Neural cell (in vitro differentiated cells): ENCODE data around the gene CEP78. TPM values are rescaled to one million over a fixed set of nuclear protein-coding genes. Genes with fewer than 3 reads are reported as not detected.
"Not testable (repeated sequence)": the region's sequence is repeated elsewhere in the genome, so short reads cannot be mapped to it uniquely, and the experiment has no call there.

Experiments used
- H2AFZ ChIP-seq: fragments of 200-600, 300-800 bp; sonication (generic), shearing (Covaris generic); 2 replicates; pipeline ENCODE4 v1.6.0; 2014; ENCODE audit warnings: low read depth, mild to moderate bottlenecking, antibody characterized with exemption, low read length, moderate library complexity
- H3F3A ChIP-seq: fragments of 200-600 bp; shearing (Covaris generic); 2 replicates; pipeline ENCODE4 v1.6.1; 2016; ENCODE audit warnings: mild to moderate bottlenecking, moderate library complexity, mixed read lengths, antibody characterized with exemption, low read length; ENCODE audit not compliant: insufficient read depth, poor library complexity, severe bottlenecking
- H3K27ac ChIP-seq: fragments of 200-600, 300-800 bp; sonication (generic), shearing (Covaris generic); 2 replicates; pipeline ENCODE4 v1.5.1; 2014; ENCODE audit warnings: mild to moderate bottlenecking, low read length, moderate library complexity
- H3K27me3 ChIP-seq: fragments of 300-800, 200-600 bp; sonication (generic), shearing (Covaris generic); 2 replicates; pipeline ENCODE4 v1.6.0; 2014; ENCODE audit warnings: mild to moderate bottlenecking, low read depth, low read length, moderate library complexity; ENCODE audit not compliant: insufficient read depth
- H3K36me3 ChIP-seq: fragments of 300-800, 200-600 bp; sonication (generic), shearing (Covaris generic); 2 replicates; pipeline ENCODE4 v1.5.1; 2014; ENCODE audit warnings: mild to moderate bottlenecking, antibody characterized with exemption, low read length, moderate library complexity; ENCODE audit not compliant: insufficient read depth
- H3K4me2 ChIP-seq: fragments of 300-800, 200-600 bp; sonication (generic), shearing (Covaris generic); 2 replicates; pipeline ENCODE4 v1.6.0; 2014; ENCODE audit warnings: mild to moderate bottlenecking, low read length
- H3K4me3 ChIP-seq: fragments of 300-800, 200-600 bp; sonication (generic), shearing (Covaris generic); 2 replicates; pipeline ENCODE4 v1.5.1; 2014; ENCODE audit warnings: mild to moderate bottlenecking, low read length, moderate library complexity
- H3K79me2 ChIP-seq: fragments of 200-600 bp; shearing (Covaris generic); replicated peaks from 2 replicates; pipeline ENCODE4 v1.6.0; 2014; ENCODE audit warnings: mild to moderate bottlenecking, low read length, moderate library complexity; ENCODE audit not compliant: insufficient read depth
- H3K9ac ChIP-seq: fragments of 300-800, 200-600 bp; sonication (generic), shearing (Covaris generic); 2 replicates; pipeline ENCODE4 v1.6.1; 2016; ENCODE audit warnings: mild to moderate bottlenecking, low read length, mixed read lengths
- H3K9me2 ChIP-seq: fragments of 200-600 bp; shearing (Covaris generic); 2 replicates; pipeline ENCODE4 v1.6.1; 2016; ENCODE audit warnings: mild to moderate bottlenecking, low read length, mixed read lengths; ENCODE audit not compliant: insufficient read depth
- H3K9me3 ChIP-seq: fragments of 200-600, 300-800 bp; sonication (generic), shearing (Covaris generic); 2 replicates; pipeline ENCODE4 v1.6.1; 2016; ENCODE audit warnings: mild to moderate bottlenecking, mixed run types, low read length, moderate library complexity, mixed read lengths
- H4K20me1 ChIP-seq: fragments of 200-600 bp; shearing (Covaris generic); 2 replicates; pipeline ENCODE4 v1.6.1; 2016; ENCODE audit warnings: mild to moderate bottlenecking, mixed run types; ENCODE audit not compliant: insufficient read depth
- EP300 ChIP-seq: fragments of 450-650 bp; conservative IDR thresholded peaks from 2 replicates; pipeline ENCODE4 v1.6.1; 2014; ENCODE audit warnings: antibody characterized with exemption, mild to moderate bottlenecking, moderate library complexity; ENCODE audit not compliant: poor library complexity, severe bottlenecking
- EZH2 ChIP-seq: fragments of 200-600, 300-800 bp; shearing (Covaris generic), sonication (generic); IDR thresholded peaks from 2 replicates; pipeline ENCODE4 v1.6.1; 2014; ENCODE audit warnings: antibody characterized with exemption, low read length, borderline replicate concordance, mild to moderate bottlenecking; ENCODE audit not compliant: insufficient read depth, poor library complexity, severe bottlenecking
- MXI1 ChIP-seq: fragments of 450-650 bp; conservative IDR thresholded peaks from 2 replicates; pipeline ENCODE4 v1.6.1; 2014; ENCODE audit warnings: antibody characterized with exemption, mild to moderate bottlenecking; ENCODE audit not compliant: poor library complexity, severe bottlenecking
- POLR2AphosphoS5 ChIP-seq: IDR thresholded peaks from 2 replicates; pipeline ENCODE4 v1.6.1; 2012
- RAD21 ChIP-seq: fragments of 450-650 bp; conservative IDR thresholded peaks from 2 replicates; pipeline ENCODE4 v1.6.1; 2014; ENCODE audit warnings: antibody characterized with exemption, mild to moderate bottlenecking, moderate library complexity
- SMC3 ChIP-seq: fragments of 450-650 bp; conservative IDR thresholded peaks from 2 replicates; pipeline ENCODE4 v1.6.1; 2014; ENCODE audit warnings: antibody characterized with exemption, mild to moderate bottlenecking, moderate library complexity; ENCODE audit not compliant: poor library complexity
- TAF1 ChIP-seq: IDR thresholded peaks from 2 replicates; pipeline ENCODE4 v1.6.1; 2012; ENCODE audit warnings: low read depth
- polyA plus RNA-seq: library from polyadenylated mRNA; depleted of rRNA; stranded (reverse); fragments of >200 nt; gene quantifications from 2 replicates; pipeline ENCODE4 v1.2.3, GENCODE V29; 2014
- TF ChIP-seq, protein P1 (sequence below): fragments of 450-650 bp; IDR thresholded peaks from 2 replicates; pipeline ENCODE4 v1.5.1; 2014; ENCODE audit warnings: antibody characterized with exemption, mild to moderate bottlenecking, moderate library complexity; ENCODE audit not compliant: poor library complexity, severe bottlenecking
- TF ChIP-seq, protein P2 (sequence below): IDR thresholded peaks from 2 replicates; pipeline ENCODE4 v1.6.1; 2012; ENCODE audit warnings: borderline replicate concordance

Gene CEP78
- polyA plus RNA-seq, 1 donor from 2014 or later: 57.8 TPM

DNA sequence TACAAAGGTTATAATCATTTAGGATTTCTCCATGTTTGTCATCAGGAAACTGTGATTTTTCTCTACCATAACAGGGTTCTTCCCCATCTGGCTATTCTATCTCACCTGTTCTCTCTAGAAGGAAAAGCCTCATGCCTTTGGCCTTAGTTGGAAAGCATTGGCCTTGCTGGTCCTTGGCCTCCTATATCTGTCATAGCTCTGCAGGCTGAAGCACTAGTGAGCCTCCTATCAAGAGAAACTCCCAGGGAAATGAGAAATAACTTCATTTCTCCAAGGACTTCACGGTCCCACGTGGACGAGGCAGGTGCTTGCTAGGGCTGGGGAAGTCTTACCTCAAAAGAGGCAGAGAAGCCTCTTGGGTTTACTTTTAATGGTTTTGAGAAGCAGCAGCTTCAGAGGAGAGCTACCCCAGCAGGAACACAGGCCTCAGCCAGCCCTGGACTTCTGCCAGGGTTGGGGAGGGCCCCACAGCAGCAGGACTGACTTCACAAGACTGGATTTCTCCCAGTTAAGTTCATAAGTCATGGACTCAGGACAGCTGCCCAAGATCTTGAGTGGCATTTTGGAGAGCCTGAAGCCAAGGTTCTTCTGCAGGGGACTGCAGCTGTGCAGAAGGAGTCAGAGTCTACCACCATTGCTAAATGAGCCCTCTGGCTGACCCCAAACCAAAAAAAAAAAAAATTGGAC, 45.2 kb downstream of the CEP78 start:
- no peaks in the 10 kb centered on the region for H4K20me1 ChIP-seq
- H3K4me3 ChIP-seq: no peak overlapping the region
- TF ChIP-seq TAF1 (no peak), SMC3 (no peak), POLR2AphosphoS5 (no peak), EZH2 (no peak), RAD21 (no peak), MXI1 (no peak), EP300 (no peak)
- TF ChIP-seq, protein P1, sequence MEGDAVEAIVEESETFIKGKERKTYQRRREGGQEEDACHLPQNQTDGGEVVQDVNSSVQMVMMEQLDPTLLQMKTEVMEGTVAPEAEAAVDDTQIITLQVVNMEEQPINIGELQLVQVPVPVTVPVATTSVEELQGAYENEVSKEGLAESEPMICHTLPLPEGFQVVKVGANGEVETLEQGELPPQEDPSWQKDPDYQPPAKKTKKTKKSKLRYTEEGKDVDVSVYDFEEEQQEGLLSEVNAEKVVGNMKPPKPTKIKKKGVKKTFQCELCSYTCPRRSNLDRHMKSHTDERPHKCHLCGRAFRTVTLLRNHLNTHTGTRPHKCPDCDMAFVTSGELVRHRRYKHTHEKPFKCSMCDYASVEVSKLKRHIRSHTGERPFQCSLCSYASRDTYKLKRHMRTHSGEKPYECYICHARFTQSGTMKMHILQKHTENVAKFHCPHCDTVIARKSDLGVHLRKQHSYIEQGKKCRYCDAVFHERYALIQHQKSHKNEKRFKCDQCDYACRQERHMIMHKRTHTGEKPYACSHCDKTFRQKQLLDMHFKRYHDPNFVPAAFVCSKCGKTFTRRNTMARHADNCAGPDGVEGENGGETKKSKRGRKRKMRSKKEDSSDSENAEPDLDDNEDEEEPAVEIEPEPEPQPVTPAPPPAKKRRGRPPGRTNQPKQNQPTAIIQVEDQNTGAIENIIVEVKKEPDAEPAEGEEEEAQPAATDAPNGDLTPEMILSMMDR: no peak
- TF ChIP-seq, protein P2, sequence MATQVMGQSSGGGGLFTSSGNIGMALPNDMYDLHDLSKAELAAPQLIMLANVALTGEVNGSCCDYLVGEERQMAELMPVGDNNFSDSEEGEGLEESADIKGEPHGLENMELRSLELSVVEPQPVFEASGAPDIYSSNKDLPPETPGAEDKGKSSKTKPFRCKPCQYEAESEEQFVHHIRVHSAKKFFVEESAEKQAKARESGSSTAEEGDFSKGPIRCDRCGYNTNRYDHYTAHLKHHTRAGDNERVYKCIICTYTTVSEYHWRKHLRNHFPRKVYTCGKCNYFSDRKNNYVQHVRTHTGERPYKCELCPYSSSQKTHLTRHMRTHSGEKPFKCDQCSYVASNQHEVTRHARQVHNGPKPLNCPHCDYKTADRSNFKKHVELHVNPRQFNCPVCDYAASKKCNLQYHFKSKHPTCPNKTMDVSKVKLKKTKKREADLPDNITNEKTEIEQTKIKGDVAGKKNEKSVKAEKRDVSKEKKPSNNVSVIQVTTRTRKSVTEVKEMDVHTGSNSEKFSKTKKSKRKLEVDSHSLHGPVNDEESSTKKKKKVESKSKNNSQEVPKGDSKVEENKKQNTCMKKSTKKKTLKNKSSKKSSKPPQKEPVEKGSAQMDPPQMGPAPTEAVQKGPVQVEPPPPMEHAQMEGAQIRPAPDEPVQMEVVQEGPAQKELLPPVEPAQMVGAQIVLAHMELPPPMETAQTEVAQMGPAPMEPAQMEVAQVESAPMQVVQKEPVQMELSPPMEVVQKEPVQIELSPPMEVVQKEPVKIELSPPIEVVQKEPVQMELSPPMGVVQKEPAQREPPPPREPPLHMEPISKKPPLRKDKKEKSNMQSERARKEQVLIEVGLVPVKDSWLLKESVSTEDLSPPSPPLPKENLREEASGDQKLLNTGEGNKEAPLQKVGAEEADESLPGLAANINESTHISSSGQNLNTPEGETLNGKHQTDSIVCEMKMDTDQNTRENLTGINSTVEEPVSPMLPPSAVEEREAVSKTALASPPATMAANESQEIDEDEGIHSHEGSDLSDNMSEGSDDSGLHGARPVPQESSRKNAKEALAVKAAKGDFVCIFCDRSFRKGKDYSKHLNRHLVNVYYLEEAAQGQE: no peak
- no peaks in the 10 kb centered on the region for H3K9me3 ChIP-seq
- H3K4me2 ChIP-seq: no peak overlapping the region
- H3K27me3 ChIP-seq: no peaks in the 10 kb centered on the region
- H3K9me2 ChIP-seq: no peaks in the 10 kb centered on the region
- no peak overlapping the region for H2AFZ ChIP-seq
- H3K9ac ChIP-seq: no peak overlapping the region
- H3F3A ChIP-seq: no peaks in the 10 kb centered on the region
- no peaks in the 10 kb centered on the region for H3K79me2 ChIP-seq
- no peaks in the 10 kb centered on the region for H3K36me3 ChIP-seq
- no peak overlapping the region for H3K27ac ChIP-seq

DNA sequence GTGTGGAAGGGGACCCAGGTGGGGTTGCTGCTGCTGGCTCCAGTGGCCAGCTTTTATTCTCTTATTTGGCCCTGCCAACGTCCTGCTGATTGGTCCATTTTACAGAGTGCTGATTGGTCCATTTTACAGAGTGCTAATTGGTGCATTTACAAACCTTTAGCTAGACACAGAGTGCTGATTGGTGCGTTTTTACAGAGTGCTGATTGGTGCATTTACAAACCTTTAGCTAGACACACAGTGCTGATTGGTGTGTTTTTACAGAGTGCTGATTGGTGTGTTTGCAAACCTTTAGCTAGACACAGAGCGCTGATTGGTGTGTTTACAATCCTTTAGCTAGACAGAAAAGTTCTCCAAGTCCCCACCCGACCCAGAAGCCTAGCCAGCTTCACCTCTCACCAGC, 48.3 kb downstream of the CEP78 start:
- H3K9me3 ChIP-seq, H3K4me3 ChIP-seq, H2AFZ ChIP-seq, H3F3A ChIP-seq, H3K4me2 ChIP-seq, H3K9me2 ChIP-seq, H3K36me3 ChIP-seq, H4K20me1 ChIP-seq, H3K27ac ChIP-seq, H3K27me3 ChIP-seq, H3K79me2 ChIP-seq, H3K9ac ChIP-seq: not testable (repeated sequence)

DNA sequence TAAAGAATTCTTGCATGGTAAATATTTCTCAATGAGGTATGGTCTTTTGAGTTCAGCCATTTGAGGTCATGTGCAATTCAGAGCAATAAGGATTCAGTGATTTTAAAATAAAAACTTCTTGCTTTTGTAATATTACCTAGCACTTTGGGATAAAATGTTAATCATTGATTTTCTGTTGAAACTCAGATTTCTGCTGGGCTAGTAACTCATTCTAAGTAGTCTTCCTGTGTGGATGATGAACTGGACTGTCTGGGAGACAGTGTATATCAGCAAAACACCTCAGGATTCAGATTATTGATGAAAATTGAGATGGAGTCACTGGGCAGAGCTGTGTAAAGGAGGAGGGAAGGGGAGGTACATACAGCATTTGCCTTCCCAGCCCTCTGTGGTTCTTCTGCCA, 50.2 kb downstream of the CEP78 start:
- H4K20me1 ChIP-seq: no peaks in the 10 kb centered on the region
- no peak for TF ChIP-seq SMC3
- TF ChIP-seq EP300: no peak
- no peak for TF ChIP-seq MXI1
- TF ChIP-seq, protein P1: no peak
- no peak for TF ChIP-seq RAD21
- H3K27me3 ChIP-seq: no peaks in the 10 kb centered on the region
- no peak overlapping the region for H3K27ac ChIP-seq
- H3K4me2 ChIP-seq: no peak overlapping the region
- H3F3A ChIP-seq: no peaks in the 10 kb centered on the region
- H3K9me2 ChIP-seq: no peaks in the 10 kb centered on the region
- no peak overlapping the region for H3K9ac ChIP-seq
- no peaks in the 10 kb centered on the region for H3K9me3 ChIP-seq
- H3K4me3 ChIP-seq: no peak overlapping the region
- no peak overlapping the region for H2AFZ ChIP-seq
- H3K79me2 ChIP-seq: no peaks in the 10 kb centered on the region
- H3K36me3 ChIP-seq: no peaks in the 10 kb centered on the region
